Measurements from ENCODE around the gene CTSC. TPM values are rescaled to one million over a fixed set of nuclear protein-coding genes. Genes with fewer than 3 reads are reported as not detected.

Gene CTSC
- total and polyA plus RNA-seq, 9 of the 15 experiments (the other 6 are each of a cell fraction or from before 2014, with no cell fraction given), result 113 to 403 (median 187) TPM

- TF ChIP-seq MTA2 (IDR thresholded peaks at IDR 0.05; ENCODE audit: low read depth) (no peak), STAT6 (CRISPR knock-in tag; IDR thresholded peaks at IDR 0.05) (no peak), ZNF197 (CRISPR knock-in tag; IDR thresholded peaks at IDR 0.05; ENCODE audit: low read depth) (no peak), GABPB1 (CRISPR knock-in tag; IDR thresholded peaks at IDR 0.05) (no peak), CREBBP (IDR thresholded peaks at IDR 0.05; ENCODE audit: low read depth, low read length) (no peak), ATF6 (CRISPR knock-in tag; IDR thresholded peaks at IDR 0.05) (no peak), ZNF311 (CRISPR knock-in tag; IDR thresholded peaks at IDR 0.05) (no peak), U2AF2 (optimal IDR thresholded peaks at IDR 0.05; ENCODE audit: low read depth, low read length) (no peak), SMARCA4 (IDR thresholded peaks at IDR 0.05) (peak; percentile 78), TFE3 (CRISPR knock-in tag; IDR thresholded peaks at IDR 0.05) (no peak), MLX (CRISPR knock-in tag; conservative IDR thresholded peaks at IDR 0.05) (no peak), HOXB6 (CRISPR knock-in tag; IDR thresholded peaks at IDR 0.05; ENCODE audit: borderline replicate concordance) (no peak), STAT5B (CRISPR knock-in tag; IDR thresholded peaks at IDR 0.05) (no peak), ATF4 (CRISPR knock-in tag; IDR thresholded peaks at IDR 0.05) (no peak), ZBTB43 (CRISPR knock-in tag; IDR thresholded peaks at IDR 0.05) (no peak), ZNF184 (CRISPR knock-in tag; IDR thresholded peaks at IDR 0.05) (no peak), HLTF (IDR thresholded peaks at IDR 0.05) (peak; percentile 55; the same call in 1 of the 2 replicates)
These were observed 19.9 kb upstream of the CTSC start (continued) for GRCh38 chr11:88357323-88358039.

All from K562 (cell line).